K562 (cell line): ENCODE data around the gene PTH2. TPM values are rescaled to one million over a fixed set of nuclear protein-coding genes. Genes with fewer than 3 reads are reported as not detected.

Experiments used
- ARID4B ChIP-seq: sonication (generic); formaldehyde crosslinking; IDR thresholded peaks from 2 replicates; pipeline ENCODE4 v1.8.0; 2022; ENCODE audit warnings: mild to moderate bottlenecking, missing genetic modification reagents
- CEBPZ ChIP-seq: fragments of 150-350 bp; IDR thresholded peaks from 2 replicates; pipeline ENCODE4 v1.6.1; 2014; ENCODE audit warnings: low read depth, mild to moderate bottlenecking, low read length, borderline replicate concordance
- CHAMP1 ChIP-seq: fragments of 450-650 bp; IDR thresholded peaks from 2 replicates; pipeline ENCODE4 v1.6.1; 2016; ENCODE audit warnings: mild to moderate bottlenecking
- E4F1 ChIP-seq: fragments of 250-450 bp; sonication (Bioruptor Pico); IDR thresholded peaks from 2 replicates; pipeline ENCODE4 v1.5.0; 2021; ENCODE audit warnings: mild to moderate bottlenecking, borderline replicate concordance
- FUS ChIP-seq: fragments of 200-400 bp; formaldehyde crosslinking; optimal IDR thresholded peaks from 2 replicates; pipeline ENCODE3; 2017; ENCODE audit warnings: low read depth, low read length
- HNRNPK ChIP-seq: fragments of 200-400 bp; formaldehyde crosslinking; IDR thresholded peaks from one replicate; pipeline ENCODE4 v1.6.1; 2018; ENCODE audit warnings: mild to moderate bottlenecking, low read depth, low read length; ENCODE audit not compliant: poor library complexity, severe bottlenecking
- MBD2 ChIP-seq: sonication (generic); IDR thresholded peaks from 2 replicates; pipeline ENCODE4 v1.6.1; 2016; ENCODE audit warnings: low read depth, borderline replicate concordance
- NONO ChIP-seq, 2 experiments: fragments of 200-400 bp in 1 of 2; fragments of 450-650 bp in 1 of 2; formaldehyde crosslinking in 1 of 2; IDR thresholded peaks; 2 replicates each; pipeline ENCODE4 v1.6.1; 2017; ENCODE audit warnings: low read depth in 2 of 2, mild to moderate bottlenecking in 2 of 2, moderate library complexity in 2 of 2, low read length in 1 of 2
- POLR2A ChIP-seq: fragments of 450-650 bp; conservative IDR thresholded peaks from 2 replicates; pipeline ENCODE4 v1.6.1; 2016
- ZNF175 ChIP-seq: fragments of 200-800 bp; sonication (Bioruptor generic); IDR thresholded peaks from 2 replicates; pipeline ENCODE4 v1.6.1; 2016; ENCODE audit warnings: low read depth, mild to moderate bottlenecking, missing genetic modification characterization, missing compliant biosample characterization
- ZNF280B ChIP-seq: fragments of 250-450 bp; sonication (Bioruptor Pico); IDR thresholded peaks from 2 replicates; pipeline ENCODE4 v1.5.1; 2021; ENCODE audit warnings: mild to moderate bottlenecking
- ZNF347 ChIP-seq: fragments of 450-650 bp; formaldehyde crosslinking; IDR thresholded peaks from 2 replicates; pipeline ENCODE4 v1.4.0; 2020; ENCODE audit warnings: low read depth, mild to moderate bottlenecking, moderate library complexity
- ZNF707 ChIP-seq: fragments of 250-450 bp; sonication (Bioruptor Pico); conservative IDR thresholded peaks from 2 replicates; pipeline ENCODE4 v1.8.0; 2022; ENCODE audit warnings: inconsistent platforms, mild to moderate bottlenecking, moderate library complexity
- polyA plus RNA-seq, 8 experiments: library from polyadenylated mRNA; depleted of rRNA in 4 of 8; stranded (reverse) in 5 of 8; unstranded in 3 of 8; fragments of >200 nt; fragmentation: Nextera tagmentation in 2 of 8; fragmentation: Illumina TruSeq in 1 of 8; extraction: Ambion mirVana in 2 of 8; extraction: Trizol in 1 of 8; gene quantifications; 2 replicates each; pipeline versions ENCODE4 v1.2.1 to v1.2.3, GENCODE V29; 2011 to 2014; ENCODE audit warnings: inconsistent platforms in 1 of 8, missing spikeins in 1 of 8
- total RNA-seq, 7 experiments: library from RNA; depleted of rRNA in 6 of 7; stranded (reverse); fragments of >200 nt in 6 of 7; fragmentation: Illumina TruSeq in 2 of 7; extraction: Trizol in 2 of 7; gene quantifications; 2 replicates each; pipeline versions ENCODE4 v1.2.1 to v1.2.3, GENCODE V29; 2011 to 2021; ENCODE audit warnings: low replicate concordance in 1 of 7

Gene PTH2
- total and polyA plus RNA-seq, 9 of the 15 experiments (the other 6 are each of a cell fraction or from before 2014, with no cell fraction given), result 1.3 TPM; not detected in 8

GRCh38 chr19:49387936-49388372 lies 35.3 kb downstream of the PTH2 start, which contains the start of gene KASH5 (continued):
- TF ChIP-seq E4F1 (CRISPR knock-in tag), result no peak
- TF ChIP-seq POLR2A, result peak; percentile 69
- no peak for TF ChIP-seq NONO (IDR thresholded peaks at IDR 0.05; ENCODE audit: low read depth in 2 of 2, low read length in 1 of 2)
- TF ChIP-seq ZNF175 (CRISPR knock-in tag), result no peak
- no peak for TF ChIP-seq MBD2
- no peak for TF ChIP-seq FUS
- no peak for TF ChIP-seq ZNF347
- no peak for TF ChIP-seq ZNF280B (CRISPR knock-in tag)
- no peak for TF ChIP-seq CHAMP1
- no peak for TF ChIP-seq CEBPZ
- no peak for TF ChIP-seq ARID4B (CRISPR knock-in tag)
- no peak for TF ChIP-seq HNRNPK
- no peak for TF ChIP-seq ZNF707 (CRISPR knock-in tag)
